HL-60/S4 (cell line): ENCODE data around the gene POLR2A.
"Not testable (repeated sequence)": the region's sequence is repeated elsewhere in the genome, so short reads cannot be mapped to it uniquely, and the experiment has no call there.

ENCODE experiments used
- in situ Hi-C: fragments of 300-500 bp; cut with MboI; formaldehyde crosslinking; loops from 2 replicates; pipeline ENCODE4 v1.14.3; 2022; ENCODE audit warnings: low sequenced_read_pairs

POLR2A gene

DNA sequence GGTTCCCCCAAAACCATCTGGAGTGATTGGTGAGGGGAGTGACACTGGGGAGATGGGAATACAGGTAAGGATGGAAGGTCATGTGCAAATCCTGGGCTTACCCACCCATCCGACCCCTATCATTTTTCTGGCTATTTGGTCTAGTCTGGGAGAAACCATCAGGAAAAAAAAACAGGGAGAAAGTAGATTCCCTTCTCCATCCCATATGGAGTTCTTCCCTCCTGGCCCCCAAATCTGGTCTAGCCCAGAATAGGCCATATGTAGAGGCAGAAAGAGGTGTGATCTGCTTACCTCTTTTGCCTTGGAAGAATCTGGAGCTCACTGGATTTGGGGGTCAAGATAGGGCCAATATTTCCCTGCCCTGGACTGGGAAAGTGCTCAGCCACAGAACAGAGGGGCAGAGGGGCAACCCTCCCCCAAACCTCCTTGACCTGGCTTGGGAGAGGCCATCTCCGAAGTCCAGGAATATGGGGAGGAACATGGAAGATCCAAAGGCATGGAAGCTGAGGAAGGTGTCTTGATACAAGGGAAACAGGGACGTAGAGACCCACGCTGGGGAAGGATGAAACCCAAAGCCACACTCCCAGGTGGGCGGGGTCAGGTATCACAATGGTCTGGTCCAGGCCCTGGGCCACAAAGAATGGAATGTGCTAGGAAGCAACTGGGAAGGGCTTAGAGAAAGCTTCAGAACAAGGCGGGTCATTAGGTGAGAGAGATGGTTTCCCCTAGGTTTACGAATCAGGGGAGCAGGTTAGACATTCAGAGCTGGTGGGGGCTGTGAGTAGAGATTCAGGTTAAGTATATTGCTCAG lies 23.1 kb upstream of the POLR2A start:
- in situ Hi-C loops: no loop called here

DNA sequence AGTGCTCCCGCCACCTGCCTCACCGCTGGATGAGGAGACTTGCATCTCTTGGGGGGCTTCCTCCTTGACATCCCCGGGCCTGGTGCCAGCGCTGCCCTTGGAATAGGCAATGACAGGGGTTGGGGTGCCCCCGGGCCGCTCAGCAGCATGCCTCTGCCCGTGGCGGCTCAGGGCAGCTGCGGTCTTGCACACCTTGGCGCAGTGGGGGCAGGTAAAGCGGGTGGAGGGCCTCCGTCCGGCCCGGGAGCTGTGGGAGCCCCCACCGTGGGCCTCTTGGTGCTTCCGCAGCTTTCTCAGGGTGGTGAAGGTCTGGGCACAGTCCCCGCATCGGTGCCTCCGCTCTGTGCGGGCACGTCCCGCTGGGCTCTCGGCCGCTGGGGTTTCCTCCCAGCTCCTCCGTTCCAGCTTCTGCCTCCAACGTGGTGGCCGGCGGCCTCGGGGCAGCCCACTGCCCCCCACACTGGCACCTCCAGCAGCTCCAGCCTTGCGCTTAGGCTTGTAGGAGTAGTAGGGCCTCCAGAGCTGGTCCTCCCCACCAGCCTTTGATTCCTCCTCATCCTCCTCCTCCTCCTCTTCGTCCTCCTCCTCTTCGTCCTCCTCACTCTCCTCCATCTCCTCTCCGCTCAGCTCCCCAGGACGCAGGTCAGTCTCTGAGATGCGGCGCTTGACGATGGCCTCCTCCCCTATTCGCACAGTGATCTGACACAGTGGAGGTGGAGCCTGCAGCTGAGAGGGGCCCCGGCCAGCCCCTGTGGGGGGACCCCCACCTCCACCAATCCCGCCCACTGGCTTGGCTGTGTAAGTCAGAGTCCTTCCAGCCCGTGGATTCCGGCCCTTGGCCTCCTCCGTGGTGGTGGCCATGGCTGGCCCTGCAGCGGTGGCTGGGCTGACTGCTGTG lies 21.4 kb upstream of the POLR2A start:
- in situ Hi-C loops: no loop called here

DNA sequence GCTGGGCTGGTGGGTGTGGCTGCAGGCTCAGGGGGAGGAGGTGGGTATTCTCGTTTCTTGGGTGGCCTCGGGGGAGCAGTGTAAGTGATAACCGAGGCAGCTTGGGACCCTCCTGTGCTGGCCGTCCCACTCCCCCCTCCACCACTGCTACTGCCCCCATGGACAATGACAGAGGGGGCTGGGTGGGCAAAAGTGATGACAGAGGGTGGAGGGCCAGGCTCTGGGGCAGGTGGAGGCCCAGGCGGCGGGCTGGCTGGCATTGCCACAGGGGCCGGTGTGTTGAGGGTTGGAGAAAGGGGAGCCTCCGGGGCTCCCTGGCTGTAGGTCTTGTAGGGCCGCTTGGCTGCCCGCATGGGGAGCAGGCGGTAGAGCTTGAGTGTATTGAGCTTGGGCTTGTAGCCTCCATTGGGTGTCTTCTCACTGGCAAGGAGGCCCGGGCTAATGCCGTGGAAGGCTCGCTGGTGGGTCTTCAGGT lies 20.8 kb upstream of the POLR2A start:
- in situ Hi-C loops: no loop called here

DNA sequence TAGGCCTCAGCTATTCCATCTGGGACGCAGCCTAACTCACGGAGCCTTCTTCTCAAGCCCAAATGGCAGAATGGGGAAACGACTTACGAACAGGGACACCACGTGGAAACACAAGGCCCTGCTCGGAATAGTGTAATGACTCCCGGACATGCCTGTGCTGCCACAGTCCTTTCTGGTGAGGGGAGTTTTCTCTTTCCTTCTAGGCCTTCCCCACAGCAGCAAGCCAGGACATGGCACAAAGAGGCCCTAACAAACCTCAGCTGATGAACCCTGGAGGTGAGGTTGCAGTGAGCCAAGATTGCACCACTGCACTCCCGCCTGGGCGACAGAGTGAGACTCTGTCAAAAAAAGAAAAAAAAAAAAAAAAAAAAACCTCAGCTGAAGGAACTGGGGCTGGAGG lies 20.1 kb upstream of the POLR2A start:
- in situ Hi-C loops: no loop called here

DNA sequence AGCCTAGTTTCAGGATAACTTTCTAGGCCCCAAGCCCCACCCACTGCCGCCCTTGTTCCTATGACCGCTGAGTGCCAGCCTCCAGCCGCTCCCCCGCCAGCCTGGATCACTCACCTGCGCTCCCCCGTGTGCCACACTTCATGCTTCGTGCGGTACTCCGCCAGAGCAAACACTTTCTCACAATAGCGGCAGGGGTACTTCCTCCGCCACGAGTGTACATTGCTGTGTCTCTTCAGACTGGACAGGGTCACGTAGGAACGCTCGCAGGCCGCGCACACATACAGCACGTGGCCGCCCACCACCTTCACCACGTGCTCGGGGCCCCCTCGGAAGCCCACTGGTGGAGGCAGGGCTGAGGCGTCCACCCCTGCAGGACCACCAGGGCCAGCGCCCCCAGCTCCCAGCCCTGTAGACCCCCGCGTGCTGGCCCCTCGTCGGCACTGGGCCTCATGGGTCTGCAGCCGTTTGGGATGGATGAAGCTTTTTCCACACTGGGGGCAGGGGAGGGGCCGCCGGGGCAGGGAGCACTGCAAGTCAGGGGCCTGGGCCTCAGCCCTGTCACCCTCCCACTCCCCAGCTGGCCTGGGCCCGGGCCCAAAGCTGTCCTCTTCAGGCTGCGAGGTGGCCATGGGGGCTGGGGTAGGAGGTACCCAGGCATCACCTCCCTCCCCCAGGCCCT lies 18.4 kb upstream of the POLR2A start:
- in situ Hi-C loops: no loop called here

DNA sequence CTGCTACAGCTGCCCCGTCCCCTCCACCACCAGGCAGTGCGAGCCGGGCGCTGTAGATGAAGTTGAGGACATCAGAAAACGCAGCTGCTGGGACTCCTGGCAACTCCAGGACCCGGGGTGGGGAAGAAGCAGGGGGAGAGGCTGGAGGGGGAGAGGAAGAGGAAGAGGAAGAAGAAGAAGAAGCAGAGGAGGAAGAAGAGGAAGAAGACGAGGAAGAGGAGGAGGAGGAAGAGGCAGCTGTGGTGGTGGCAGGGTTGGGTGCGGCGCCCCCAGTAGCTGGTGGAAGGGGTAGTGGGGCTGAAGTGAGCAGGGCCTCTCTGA lies 17.9 kb upstream of the POLR2A start:
- in situ Hi-C loops: no loop called here

DNA sequence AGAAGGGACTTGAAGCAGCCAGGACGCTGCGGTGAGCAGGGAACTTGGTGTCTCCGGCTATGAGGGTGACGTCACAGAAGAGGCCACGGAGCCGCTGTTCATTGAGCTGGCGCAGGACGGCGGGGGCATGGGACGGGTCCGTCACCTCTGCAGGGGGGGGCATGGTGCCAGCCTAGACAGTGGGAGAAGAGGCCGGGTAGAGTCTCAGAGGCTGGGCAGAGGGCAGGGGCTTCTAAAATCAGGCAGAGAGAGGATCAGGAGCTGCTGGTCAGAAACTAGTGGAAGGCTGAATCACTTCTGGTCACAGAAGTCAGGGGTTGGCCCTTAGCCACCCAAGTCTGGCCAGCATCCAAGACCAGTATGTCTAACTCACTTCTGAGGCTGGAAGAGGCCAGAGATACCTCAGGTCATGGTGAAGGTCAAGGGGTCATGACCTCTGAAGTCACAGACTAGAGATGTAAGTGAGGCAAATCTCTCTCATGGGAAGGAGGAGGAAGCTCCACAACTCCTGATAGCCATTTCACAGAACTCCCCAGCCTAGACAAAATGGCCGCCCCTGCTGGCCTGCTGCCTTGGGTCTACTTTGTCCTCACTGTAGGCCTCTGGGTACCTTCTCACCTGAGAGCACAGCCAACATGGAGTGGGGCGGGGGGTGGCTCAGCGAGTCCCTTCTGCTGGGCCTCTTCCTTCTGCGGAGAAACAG lies 17.4 kb upstream of the POLR2A start:
- in situ Hi-C loops: no loop called here

DNA sequence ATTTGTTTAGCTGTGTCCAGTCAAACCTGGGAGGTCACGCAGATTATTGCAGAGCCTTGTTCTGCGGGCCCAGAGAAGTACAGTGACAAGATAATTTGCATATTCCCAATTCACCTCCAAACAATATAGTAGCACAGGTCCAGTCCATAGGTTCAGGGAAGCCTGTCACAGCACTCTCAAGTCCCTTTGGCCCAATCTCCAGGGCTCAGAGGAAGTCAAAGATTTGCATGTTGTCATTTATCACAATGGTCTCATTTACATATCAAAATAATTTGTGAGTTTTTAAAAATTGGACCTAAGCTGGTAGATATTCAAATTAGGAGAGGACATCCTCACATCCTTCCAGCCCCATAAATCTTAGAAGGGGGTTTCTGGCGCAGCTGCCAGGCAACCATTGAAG lies 16.7 kb upstream of the POLR2A start:
- in situ Hi-C loops: no loop called here

DNA sequence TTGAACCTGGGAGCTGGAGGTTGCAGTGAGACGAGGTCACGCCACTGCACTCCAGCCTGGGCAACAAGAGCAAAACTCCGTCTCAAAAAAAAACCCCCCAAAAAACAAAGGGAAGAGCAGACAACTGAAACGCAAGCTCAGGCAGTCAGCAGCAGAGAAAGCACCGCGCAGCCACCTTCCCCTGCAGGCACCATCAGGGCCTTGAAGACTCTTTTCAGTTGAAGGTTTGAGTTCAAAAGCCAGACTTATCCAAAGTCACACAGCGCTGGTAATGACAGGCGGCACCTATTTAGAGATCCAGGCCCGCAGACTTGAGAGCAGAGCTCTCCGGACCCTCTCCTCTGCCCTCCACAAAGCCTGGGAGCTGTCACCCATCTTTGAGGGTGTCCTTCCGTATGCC lies 15.9 kb upstream of the POLR2A start:
- in situ Hi-C loops: no loop called here

DNA sequence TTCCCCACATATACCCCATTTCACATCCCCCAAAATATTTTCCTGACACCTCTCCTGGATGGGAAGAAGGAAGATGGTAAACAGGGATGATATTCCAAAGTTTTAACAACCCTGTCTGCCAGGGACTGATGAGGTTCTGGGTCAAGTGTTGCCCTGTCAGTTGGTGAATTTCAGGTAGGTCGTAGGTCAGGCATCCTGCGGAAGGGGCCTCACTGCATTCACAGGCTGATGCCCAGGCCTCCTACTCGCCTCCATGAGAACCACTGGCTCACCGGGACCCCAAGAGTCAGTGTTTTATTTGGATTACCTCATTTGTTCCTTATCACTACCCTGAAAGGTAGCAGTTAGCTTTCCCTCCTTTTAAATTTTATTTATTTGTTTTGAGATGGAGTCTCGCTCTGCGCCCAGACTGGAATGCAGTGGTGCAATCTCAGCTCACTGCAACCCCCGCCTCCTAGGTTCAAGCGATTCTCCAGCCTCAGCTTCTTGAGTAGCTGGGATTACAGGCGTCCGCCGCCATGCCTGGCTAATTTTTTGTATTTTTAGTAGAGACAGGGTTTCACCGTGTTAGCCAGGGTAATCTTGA lies 15.3 kb upstream of the POLR2A start:
- in situ Hi-C loops: no loop called here

DNA sequence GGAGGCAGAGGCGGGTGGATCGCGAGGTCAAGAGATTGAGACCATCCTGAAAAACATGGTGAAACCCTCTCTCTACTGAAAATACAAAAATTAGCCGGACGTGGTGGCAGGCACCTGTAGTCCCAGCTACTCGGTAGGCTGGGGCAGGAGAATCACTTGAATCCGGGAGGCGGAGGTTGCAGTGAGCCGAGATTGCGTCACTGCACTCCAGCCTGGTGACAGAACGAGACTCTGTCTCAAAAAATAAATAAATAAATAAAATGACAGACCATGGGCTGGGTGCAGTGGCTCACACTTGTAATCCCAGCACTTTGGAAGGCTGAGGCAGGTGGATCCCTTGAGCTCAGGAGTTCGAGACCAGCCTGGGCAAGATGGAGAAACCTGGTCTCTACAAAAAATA lies 14.3 kb upstream of the POLR2A start:
- in situ Hi-C loops: not testable (repeated sequence)

DNA sequence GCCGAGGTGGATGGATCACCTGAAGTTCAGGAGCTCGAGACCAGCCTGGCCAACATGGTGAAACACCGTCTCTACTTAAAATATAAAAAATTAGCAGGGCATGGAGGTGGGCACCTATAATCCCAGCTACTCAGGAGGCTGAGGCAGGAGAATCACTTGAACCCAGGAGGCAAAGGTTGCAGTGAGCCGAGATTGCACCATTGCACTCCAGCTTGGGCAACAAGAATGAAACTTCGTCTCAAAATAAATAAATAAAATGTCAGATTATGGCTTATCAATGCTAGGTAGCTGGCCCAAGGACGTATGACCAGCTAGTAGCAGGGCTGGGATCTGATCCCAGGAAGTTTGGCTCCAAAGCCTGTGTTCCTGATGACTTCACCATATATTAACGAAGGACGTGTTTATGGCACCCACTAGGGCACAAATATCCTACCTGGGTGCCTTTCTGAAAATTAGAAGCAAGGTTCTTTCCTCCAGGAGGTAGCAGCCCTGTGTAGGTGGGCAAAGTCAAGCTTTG lies 13.7 kb upstream of the POLR2A start:
- in situ Hi-C loops: not testable (repeated sequence)

DNA sequence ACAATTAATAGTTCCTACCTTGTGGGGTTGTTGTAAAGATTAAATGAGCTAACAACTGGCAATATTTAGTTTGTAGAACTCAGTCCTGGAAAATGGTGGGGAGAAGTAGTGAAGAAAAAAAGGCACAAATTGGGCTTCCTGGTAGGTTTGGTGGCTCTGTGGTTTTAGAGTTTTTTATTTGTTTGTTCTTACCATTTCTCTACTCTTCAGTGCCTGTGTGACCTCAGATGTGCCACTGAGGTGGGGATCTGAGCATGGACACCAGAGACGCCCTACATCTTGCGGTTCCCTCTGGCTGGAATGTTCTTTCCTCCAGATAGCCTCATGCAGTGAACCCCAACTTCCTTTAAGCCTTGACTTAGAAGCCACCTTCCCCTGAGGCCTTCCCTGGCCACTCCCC lies 12.4 kb upstream of the POLR2A start:
- in situ Hi-C loops: no loop called here

DNA sequence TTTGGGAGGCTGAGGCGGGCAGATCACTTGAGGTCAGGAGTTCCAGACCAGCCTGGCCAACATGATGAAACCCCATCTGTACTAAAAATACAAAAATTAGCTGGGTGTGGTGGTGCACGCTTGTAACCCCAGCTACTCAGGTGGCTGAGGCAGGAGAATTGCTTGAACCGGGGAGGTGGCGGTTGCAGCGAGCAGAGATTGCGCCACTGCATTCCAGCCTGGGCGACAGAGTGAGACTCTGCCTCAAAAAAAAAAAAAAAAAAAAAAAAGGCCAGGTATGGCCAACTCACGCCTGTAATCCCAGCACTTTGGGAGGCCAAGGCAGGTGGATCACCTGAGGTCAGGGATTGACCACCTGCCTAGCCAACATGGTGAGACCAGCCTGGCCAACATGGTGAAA lies 9.4 kb upstream of the POLR2A start:
- in situ Hi-C loops: not testable (repeated sequence)

DNA sequence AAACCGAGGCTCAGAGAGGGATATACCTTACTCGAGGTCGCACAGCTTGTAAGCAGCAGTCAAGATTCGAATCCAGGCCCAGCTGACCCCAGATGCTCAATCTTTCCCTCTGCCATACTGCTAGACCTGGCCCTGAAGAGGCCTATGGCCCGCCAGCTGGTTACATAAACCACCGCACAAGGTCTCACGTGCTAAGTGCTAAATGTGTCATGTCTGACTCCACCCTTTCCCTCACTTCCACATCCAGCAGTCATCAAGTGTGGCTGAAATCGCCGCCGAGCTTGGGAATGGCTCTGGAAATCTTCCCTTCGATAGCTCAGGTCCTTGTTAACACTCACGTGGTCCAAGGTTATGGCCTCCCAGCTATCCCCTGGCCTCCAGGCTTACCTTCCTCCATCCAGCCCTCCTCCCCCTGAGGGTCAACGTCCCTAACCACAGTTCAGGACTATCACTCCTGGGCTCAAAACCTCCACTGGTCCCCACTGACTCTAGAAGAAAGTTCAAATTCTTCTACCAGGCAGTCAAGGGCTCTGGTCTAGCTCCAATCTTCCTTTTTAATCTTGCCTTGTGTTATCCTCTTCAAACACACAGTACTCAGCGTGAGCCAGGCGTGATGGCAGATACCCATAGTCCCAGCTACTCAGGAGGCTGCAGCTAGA lies 8.3 kb upstream of the POLR2A start:
- in situ Hi-C loops: no loop called here

DNA sequence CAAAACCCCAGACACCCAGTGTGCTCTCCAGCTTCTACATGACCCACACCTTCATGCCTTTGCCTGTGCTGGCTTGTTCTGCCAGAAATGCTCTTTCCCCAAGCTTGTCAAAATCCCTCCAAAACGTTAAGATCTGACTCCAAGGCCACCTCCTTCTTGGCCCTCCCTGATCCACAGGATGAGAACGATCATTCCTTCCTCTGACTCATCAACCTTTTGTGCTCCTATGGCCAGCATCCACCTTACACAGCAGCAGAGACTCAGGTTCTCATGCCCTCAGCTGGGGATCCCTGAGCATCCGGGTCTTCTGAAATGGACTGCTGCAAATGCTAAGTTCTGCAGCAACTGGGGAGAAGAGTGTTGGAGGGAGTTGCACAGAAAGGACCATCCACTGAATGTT lies 7.7 kb upstream of the POLR2A start:
- in situ Hi-C loops: no loop called here

DNA sequence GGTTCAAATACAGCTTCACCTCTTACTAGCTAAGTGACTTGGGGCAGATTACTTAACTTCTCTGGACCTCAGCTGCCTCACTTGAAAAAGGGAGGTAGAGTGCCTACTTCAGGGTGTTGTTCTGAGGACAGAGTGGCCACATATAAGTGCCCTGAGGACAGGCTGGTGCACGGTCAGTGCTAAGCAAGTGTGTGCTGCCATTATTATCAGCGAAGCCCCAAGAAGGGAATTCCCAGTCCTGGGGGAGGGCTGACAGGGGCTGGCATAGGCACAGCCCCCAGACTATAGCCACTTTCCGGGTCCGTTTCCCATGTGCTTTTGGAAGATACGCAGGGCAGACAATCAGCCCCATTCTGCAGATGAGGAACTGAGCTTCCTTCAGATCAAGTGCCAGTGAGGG lies 7.2 kb upstream of the POLR2A start:
- in situ Hi-C loops: no loop called here

DNA sequence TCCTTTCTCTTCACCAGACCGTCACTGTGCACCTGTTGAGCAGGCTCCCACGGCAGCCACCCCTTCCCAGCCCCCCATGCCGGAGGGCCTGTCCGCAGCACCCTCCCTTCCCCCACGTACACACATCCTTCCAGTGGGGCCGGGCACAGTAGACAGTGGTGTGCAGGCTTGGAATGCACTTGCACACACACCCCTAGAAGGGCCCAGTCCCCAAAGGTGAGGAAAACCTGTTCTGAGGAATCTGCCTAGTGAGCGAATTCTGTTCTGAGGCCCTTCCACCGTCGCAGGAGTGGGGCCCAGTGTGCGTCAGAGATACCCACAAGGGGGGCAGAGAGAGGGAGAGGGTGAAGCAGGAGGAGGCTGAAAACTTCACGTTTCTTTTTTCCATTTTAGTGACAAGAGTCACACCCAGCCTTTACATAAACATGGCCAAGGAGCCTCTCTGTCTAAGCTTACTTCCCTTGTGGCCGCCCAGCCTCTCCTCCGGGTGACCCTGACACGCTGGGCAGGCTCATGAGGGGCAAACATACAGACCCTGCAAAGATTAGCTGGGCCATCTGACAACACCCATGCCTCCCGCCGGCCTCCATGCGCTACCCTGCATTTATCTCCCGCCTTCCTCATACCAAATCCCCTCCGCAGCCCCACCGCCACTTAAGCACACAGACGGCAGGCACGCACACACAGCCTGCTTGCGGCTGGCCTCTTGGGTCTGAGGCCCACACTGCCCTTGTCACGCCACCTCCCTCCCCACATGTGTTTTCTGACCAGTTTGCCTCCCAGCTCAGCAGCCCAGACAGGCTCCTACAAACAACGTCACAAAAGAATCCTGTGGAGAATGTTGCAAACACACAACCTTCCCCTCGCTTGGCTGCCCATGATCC lies 6.5 kb upstream of the POLR2A start:
- in situ Hi-C loops: no loop called here
